Endothelial cell of umbilical vein (primary cell): ENCODE data around the gene ARHGAP18. TPM values are rescaled to one million over a fixed set of nuclear protein-coding genes. Genes with fewer than 3 reads are reported as not detected.

Source experiments
- BruUV-seq: library from RNA; stranded (reverse); fragments of 400-500 nt; replicated peaks from 2 replicates; lab custom pipeline; 2021; lab: Mats Ljungman, UMichigan
- CTCF ChIA-PET: fragments of 300-600, 350-600 bp; sonication (Branson Sonifier 250); formaldehyde crosslinking; loops from one replicate; lab custom pipeline; 2021; ENCODE audit warnings: antibody characterized with exemption, inconsistent platforms; lab: Charles Lee
- POLR2A ChIA-PET: fragments of 300-600, 350-600 bp; sonication (Branson Sonifier 250); formaldehyde crosslinking; loops from one replicate; lab custom pipeline; 2021; ENCODE audit warnings: antibody characterized with exemption, inconsistent platforms; lab: Charles Lee
- DNase-seq: peaks from one replicate; pipeline ENCODE4 v3.0.0-alpha.2; 2011; ENCODE audit warnings: low read depth, low spot score
- FAIRE-seq: peaks from 2 replicates; lab custom pipeline; 2011; peaks lifted over from hg19 to GRCh38; lab: Jason Lieb, UNC
- H2AFZ ChIP-seq: 2 replicates; pipeline ENCODE4 v1.6.0; 2012; ENCODE audit warnings: low read depth, low read length, control low read depth, inconsistent platforms
- H3K27ac ChIP-seq: 2 replicates; pipeline ENCODE4 v1.5.1; 2011; ENCODE audit warnings: low read depth, mild to moderate bottlenecking, control low read depth, low read length, moderate library complexity; ENCODE audit not compliant: insufficient read depth
- H3K27me3 ChIP-seq, 2 experiments: 2 replicates each; pipeline versions ENCODE4 v1.6.0 to v1.6.1; 2011; ENCODE audit warnings: low read length in 2 of 2, mixed read lengths in 1 of 2; ENCODE audit not compliant: control insufficient read depth in 2 of 2, insufficient read depth in 2 of 2
- H3K36me3 ChIP-seq, 2 experiments: 2 replicates in 1 of 2; 3 replicates in 1 of 2; pipeline ENCODE4 v1.5.1; 2011; ENCODE audit warnings: low read length in 2 of 2, mild to moderate bottlenecking in 1 of 2, moderate library complexity in 1 of 2; ENCODE audit not compliant: control insufficient read depth in 2 of 2, insufficient read depth in 2 of 2; ENCODE audit errors: extremely low read depth in 1 of 2
- H3K4me1 ChIP-seq: 3 replicates; pipeline ENCODE4 v1.5.1; 2011; ENCODE audit warnings: mild to moderate bottlenecking, low read length; ENCODE audit not compliant: control insufficient read depth, insufficient read depth; ENCODE audit errors: extremely low read depth
- H3K4me2 ChIP-seq: 2 replicates; pipeline ENCODE4 v1.6.1; 2011; ENCODE audit warnings: low read length, control low read depth, mixed read lengths; ENCODE audit not compliant: insufficient read depth
- H3K4me3 ChIP-seq, 3 experiments: fragments of 200-600 bp in 1 of 3; sonication (generic), shearing (Covaris generic) in 1 of 3; replicated peaks in 1 of 3; 2 replicates each; pipeline ENCODE4 v1.5.1; 2011 to 2016; ENCODE audit warnings: control low read depth in 3 of 3, low read length in 3 of 3, mild to moderate bottlenecking in 2 of 3, inconsistent platforms in 1 of 3, low read depth in 1 of 3, moderate library complexity in 1 of 3; ENCODE audit not compliant: insufficient read depth in 1 of 3
- H3K79me2 ChIP-seq: 2 replicates; pipeline ENCODE4 v1.6.0; 2012; ENCODE audit warnings: low read length, inconsistent platforms; ENCODE audit not compliant: control insufficient read depth, insufficient read depth
- H3K9ac ChIP-seq: replicated peaks from 2 replicates; pipeline ENCODE3; 2011; ENCODE audit warnings: low read length, control low read depth; ENCODE audit not compliant: insufficient read depth; ENCODE audit errors: extremely low read depth
- H3K9me1 ChIP-seq: replicated peaks from 3 replicates; pipeline ENCODE4 v1.6.0; 2011; ENCODE audit warnings: mild to moderate bottlenecking, low read length; ENCODE audit not compliant: control insufficient read depth, insufficient read depth; ENCODE audit errors: extremely low read depth
- H3K9me3 ChIP-seq: replicated peaks from 2 replicates; pipeline ENCODE4 v1.5.1; 2012; ENCODE audit warnings: low read length, inconsistent platforms; ENCODE audit not compliant: control insufficient read depth, insufficient read depth
- H4K20me1 ChIP-seq: replicated peaks from 2 replicates; pipeline ENCODE3; 2011; ENCODE audit warnings: mild to moderate bottlenecking, low read length; ENCODE audit not compliant: control insufficient read depth, insufficient read depth; ENCODE audit errors: extremely low read depth
- EZH2 ChIP-seq: IDR thresholded peaks from 2 replicates; pipeline ENCODE4 v1.6.1; 2012; ENCODE audit warnings: borderline replicate concordance, low read depth, mild to moderate bottlenecking, moderate library complexity, low read length, inconsistent platforms; ENCODE audit not compliant: severe bottlenecking
- FOS ChIP-seq: IDR thresholded peaks from 2 replicates; pipeline ENCODE4 v1.6.1; 2011; ENCODE audit warnings: mild to moderate bottlenecking, low read length, moderate library complexity, borderline replicate concordance; ENCODE audit not compliant: insufficient read depth
- GATA2 ChIP-seq: IDR thresholded peaks from 2 replicates; pipeline ENCODE4 v1.7.0; 2011; ENCODE audit warnings: low read depth, mild to moderate bottlenecking, moderate library complexity, mixed read lengths, low read length; ENCODE audit not compliant: insufficient read length, insufficient read depth
- JUN ChIP-seq: IDR thresholded peaks from 2 replicates; pipeline ENCODE4 v1.6.1; 2011; ENCODE audit warnings: borderline replicate concordance, low read depth; ENCODE audit not compliant: insufficient read length, insufficient read depth
- MYC ChIP-seq: IDR thresholded peaks from one replicate; pipeline ENCODE4 v1.6.1; 2011; ENCODE audit warnings: mild to moderate bottlenecking, low read depth, low read length
- POLR2A ChIP-seq: IDR thresholded peaks from 2 replicates; pipeline ENCODE4 v1.6.1; 2012; ENCODE audit warnings: low read depth, mild to moderate bottlenecking, control low read depth, low read length
- POLR2AphosphoS5 ChIP-seq: IDR thresholded peaks from 2 replicates; pipeline ENCODE4 v1.6.1; 2012; ENCODE audit warnings: low read depth, mild to moderate bottlenecking, control low read depth, low read length, moderate library complexity; ENCODE audit not compliant: insufficient read depth
- dilution Hi-C: fragments of 300-500 bp; cut with MboI; formaldehyde crosslinking; loops from one replicate; pipeline ENCODE4 v1.15.0; 2019; ENCODE audit warnings: low sequenced_read_pairs; ENCODE audit not compliant: extremely low pct_ligation_motif_present
- intact Hi-C: fragments of 100-400 bp; cut with micrococcal nuclease; formaldehyde crosslinking; loops from one replicate; pipeline ENCODE4 v1.10.0; 2022
- polyA plus RNA-seq, 4 experiments: library from polyadenylated mRNA; depleted of rRNA in 3 of 4; stranded (reverse) in 3 of 4; unstranded in 1 of 4; fragments of >200 nt; gene quantifications; 2 replicates each; pipeline versions ENCODE4 v1.2.1 to v1.2.3, GENCODE V29; 2011 to 2012; ENCODE audit warnings: missing spikeins in 1 of 4
- total RNA-seq: library from RNA; stranded (reverse); gene quantifications from 2 replicates; pipeline ENCODE4 v1.2.3, GENCODE V29; 2021
- TF ChIP-seq, protein P1 (sequence below), 2 donors: IDR thresholded peaks; 1 replicate in 1 of 2; 2 replicates in 1 of 2; pipeline ENCODE4 v1.5.1; 2011; ENCODE audit warnings: low read length in 2 of 2, mild to moderate bottlenecking in 2 of 2, moderate library complexity in 2 of 2, control low read depth in 1 of 2, inconsistent platforms in 1 of 2, low read depth in 1 of 2; ENCODE audit not compliant: insufficient read depth in 1 of 2; ENCODE audit errors: extremely low read depth in 1 of 2
- TF ChIP-seq, protein P2 (sequence below): IDR thresholded peaks from 2 replicates; pipeline ENCODE4 v1.6.1; 2011; ENCODE audit not compliant: insufficient read depth, insufficient read length

ARHGAP18 gene
- total and polyA plus RNA-seq, 2 donors (not counting 3 experiments of a cell fraction or from before 2014, with no cell fraction given): 13.1 to 86.1 TPM

DNA sequence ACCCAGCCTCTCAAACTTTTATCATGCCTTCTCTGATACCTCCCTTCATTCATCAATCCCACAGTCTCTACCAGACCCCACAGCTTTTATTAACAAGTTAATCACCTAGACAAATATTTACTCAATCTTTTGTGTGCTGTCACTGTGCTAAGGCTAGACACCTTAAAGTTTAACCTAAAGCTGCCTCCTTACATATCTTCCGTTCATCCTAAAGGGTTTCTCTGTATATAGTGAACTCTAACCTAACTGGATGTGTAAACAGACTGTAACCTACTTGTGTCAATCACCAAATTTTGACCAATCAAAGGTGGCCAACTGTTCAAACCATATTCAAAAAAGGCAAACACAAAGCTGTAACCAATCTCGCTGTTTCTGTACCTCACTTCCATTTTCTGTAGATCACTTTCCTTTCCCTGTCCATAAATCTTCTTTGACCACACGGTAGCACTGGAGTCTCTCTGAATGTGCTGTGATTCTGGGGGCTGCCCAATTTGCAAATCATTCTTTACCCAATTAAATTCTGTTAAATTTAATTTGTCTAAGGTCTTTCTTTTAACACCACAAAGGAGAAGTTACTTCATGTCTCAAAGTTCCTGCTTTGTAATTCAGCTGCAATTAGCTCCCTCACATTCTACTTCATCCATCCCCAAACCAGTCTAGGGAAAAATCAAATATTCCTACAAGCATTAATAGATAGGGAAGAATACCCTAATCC lies 72.5 kb downstream of the ARHGAP18 start:
- H3K27me3 ChIP-seq: no peaks in the 10 kb centered on the region
- H3K4me3 ChIP-seq: no peak overlapping the region
- ChIA-PET POLR2A (no interaction called here), CTCF (interaction anchor here (0.8 to 1.9 kb wide), 8 partner anchors 11 to 112 kb away, joined by 3 to 5 read pairs (median 3); no protein-coding TSS in a partner anchor)
- no peaks in the 10 kb centered on the region for H3K9me1 ChIP-seq
- peak overlapping the region; percentile 17 for H3K9ac ChIP-seq
- no peak overlapping the region for H2AFZ ChIP-seq
- peaks cover 19% of the 10 kb centered on the region for H3K79me2 ChIP-seq
- H3K4me1 ChIP-seq: peaks cover 51% of the 10 kb centered on the region
- no peaks in the 10 kb centered on the region for H4K20me1 ChIP-seq
- dilution Hi-C loops (no loop called here), intact Hi-C loops (no loop called here)
- FAIRE-seq: no peak
- peaks cover 8 to 32% of the 10 kb centered on the region in 2 experiments for H3K36me3 ChIP-seq
- H3K27ac ChIP-seq: peak overlapping the region; percentile 82
- no peak for DNase-seq
- no peak overlapping the region for H3K4me2 ChIP-seq
- H3K9me3 ChIP-seq: no peaks in the 10 kb centered on the region
- TF ChIP-seq FOS (no peak), GATA2 (no peak), JUN (no peak), POLR2AphosphoS5 (no peak), EZH2 (no peak), MYC (no peak), POLR2A (no peak)
- TF ChIP-seq, protein P1, sequence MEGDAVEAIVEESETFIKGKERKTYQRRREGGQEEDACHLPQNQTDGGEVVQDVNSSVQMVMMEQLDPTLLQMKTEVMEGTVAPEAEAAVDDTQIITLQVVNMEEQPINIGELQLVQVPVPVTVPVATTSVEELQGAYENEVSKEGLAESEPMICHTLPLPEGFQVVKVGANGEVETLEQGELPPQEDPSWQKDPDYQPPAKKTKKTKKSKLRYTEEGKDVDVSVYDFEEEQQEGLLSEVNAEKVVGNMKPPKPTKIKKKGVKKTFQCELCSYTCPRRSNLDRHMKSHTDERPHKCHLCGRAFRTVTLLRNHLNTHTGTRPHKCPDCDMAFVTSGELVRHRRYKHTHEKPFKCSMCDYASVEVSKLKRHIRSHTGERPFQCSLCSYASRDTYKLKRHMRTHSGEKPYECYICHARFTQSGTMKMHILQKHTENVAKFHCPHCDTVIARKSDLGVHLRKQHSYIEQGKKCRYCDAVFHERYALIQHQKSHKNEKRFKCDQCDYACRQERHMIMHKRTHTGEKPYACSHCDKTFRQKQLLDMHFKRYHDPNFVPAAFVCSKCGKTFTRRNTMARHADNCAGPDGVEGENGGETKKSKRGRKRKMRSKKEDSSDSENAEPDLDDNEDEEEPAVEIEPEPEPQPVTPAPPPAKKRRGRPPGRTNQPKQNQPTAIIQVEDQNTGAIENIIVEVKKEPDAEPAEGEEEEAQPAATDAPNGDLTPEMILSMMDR (IDR thresholded peaks at IDR 0.05; ENCODE audit: extremely low read depth in 1 of 2, insufficient read depth in 1 of 2, low read depth in 1 of 2, low read length in 2 of 2): no peak
- TF ChIP-seq, protein P2, sequence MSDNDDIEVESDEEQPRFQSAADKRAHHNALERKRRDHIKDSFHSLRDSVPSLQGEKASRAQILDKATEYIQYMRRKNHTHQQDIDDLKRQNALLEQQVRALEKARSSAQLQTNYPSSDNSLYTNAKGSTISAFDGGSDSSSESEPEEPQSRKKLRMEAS: no peak
- no TSS peak for BruUV-seq
